GM12872 (cell line): ENCODE results near the gene ALG8.

Experiments
- CTCF ChIP-seq: IDR thresholded peaks from 3 replicates; pipeline ENCODE4 v1.5.1; 2011; ENCODE audit warnings: low read depth, mild to moderate bottlenecking, low read length, moderate library complexity; ENCODE audit not compliant: insufficient read depth

The ALG8 gene

DNA sequence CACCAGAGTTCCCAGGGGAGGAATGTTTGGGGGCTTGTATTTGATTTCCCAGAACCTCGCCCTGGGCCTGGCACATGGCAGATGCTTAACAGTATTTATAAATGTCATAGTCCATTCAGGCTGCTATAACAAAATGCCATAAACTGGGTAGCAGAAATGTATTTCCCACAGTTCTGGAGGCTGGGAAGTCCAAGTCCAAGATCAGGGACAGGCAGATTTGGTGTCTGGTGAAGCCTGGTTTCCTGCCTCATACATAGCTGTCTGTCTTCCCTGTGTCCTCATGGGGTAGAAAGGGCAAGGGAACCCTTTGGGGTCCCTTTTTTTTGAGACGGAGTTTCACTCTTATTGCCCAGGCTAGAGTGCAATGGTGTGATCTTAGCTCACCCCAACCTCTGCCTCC lies 25.0 kb upstream of the ALG8 start:
- no peak for TF ChIP-seq CTCF

DNA sequence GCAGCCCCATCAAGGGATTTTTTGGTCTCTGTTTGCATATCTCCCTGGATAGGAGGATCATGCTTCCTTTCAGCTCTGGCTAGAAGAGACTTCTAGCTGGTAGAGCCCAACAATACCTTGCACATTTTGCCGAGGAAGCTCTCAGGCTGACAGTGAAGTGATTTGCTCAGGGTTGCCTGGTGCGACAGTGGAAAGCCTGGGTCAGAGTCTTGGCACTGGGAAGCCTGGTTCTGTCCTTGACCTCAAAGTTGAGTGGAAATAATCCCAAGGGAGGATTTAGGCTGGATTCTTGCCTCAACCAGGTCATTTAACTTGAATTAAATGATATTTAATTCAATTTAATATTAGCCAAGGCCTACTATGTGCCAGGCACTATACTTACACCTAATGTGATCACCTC lies 24.4 kb upstream of the ALG8 start:
- no peak for TF ChIP-seq CTCF

GRCh38 chr11:78161962-78162371 lies 22.5 kb upstream of the ALG8 start:
- no peak for TF ChIP-seq CTCF

DNA sequence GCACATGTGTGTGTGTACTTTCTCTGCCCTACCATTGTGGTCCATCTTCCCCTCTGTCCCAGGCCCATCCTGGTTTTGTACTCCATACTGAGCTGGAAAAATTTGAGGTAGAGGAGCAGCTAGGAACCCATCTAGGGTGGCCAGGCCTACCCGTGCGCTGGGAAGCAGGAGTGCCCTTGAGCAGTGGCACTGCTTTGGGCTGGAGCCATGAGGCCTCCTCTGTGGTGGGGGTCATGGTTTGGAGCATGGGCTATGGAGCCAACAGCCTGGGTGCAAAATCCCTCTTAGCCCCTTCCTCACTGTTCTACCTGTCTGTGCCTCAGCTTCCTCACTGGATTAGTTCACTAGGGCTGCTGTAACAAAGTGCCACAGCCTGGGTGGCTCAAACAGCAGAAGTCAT lies 21.9 kb upstream of the ALG8 start:
- TF ChIP-seq CTCF = no peak

DNA sequence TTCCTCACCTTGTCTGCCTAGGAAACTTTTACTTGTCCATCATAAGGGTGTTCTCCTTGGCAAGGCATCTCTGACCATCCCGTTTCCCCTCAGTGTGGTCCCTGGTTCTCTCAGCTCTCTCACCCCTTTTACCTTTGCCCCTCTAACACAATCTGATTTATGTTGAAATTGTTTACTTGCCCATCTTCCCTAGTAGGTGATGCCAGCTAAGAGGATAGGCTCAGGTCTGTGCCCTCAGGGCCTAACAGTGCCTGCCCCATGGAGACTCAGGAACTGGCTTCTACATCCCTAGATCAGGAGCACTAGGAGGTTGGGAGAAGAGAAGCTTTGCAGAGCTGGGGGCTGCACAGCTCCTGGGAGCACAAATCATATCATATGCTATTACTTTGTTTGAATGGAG lies 21.1 kb upstream of the ALG8 start:
- TF ChIP-seq CTCF = no peak

DNA sequence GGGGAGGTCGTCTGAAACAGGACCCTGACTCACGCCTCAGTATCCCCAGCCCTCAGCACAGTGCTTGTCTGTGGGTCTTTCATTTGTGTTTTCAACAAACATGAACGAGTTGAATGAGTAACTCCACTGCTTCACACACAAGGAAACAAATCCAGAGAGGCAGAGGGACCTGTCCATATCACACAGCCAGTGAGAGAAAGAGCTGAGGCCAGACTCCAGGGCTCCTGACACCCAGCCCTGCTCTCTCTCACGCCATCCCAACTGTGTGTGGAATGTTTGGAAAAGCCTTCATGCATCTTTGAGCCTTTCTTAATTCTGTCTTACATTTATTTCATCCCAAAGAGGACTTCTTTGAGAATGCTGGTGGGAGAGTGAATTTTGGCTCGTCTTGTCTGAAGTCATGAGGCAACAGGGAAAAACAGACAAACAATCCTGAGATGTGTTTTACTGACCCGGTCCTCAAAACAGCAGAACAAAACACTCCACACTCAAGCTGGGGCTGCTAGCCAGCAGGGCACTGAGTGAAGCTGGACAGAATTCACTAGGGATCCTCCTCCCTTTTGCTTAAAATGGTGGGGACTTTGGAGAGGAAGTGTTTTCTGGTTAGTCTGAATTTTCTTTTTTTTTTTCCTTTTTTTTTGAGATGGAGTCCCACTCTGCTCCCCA lies 19.7 kb upstream of the ALG8 start:
- no peak for TF ChIP-seq CTCF

DNA sequence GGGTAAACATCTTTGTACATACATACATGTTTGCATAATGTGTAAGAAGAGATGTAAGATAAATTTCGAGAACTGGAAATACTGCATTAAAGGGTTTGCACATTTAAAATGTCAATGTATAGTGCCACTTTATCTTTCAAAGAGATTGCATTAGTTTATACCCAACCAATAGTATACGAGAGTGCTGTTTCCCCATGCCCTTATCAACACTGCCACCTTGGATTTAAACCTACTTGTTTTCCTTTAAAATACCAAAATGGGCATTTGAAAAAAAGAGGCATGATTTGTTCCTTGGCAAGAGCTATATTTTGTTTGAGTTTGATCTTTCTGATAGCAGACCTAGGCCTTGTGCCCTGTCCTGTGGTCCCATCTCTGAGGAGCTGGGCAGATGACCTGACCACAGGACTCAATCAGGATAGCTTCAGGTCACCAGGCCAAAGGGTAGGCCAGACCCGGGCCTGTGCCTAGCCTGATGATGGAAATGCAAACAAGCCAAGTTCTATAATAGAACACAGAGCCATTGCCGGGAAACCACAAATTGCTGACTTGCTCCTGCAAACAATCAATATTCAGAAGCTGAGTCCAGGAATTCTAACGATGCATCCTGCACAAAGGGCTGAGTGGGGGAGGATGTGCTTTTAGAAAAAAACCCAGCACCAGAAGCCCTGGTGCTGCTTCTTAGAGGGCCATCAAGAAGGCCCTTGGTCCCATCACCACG lies 16.9 kb upstream of the ALG8 start:
- no peak for TF ChIP-seq CTCF
